SK-N-SH treated with all-trans-retinoic acid at 6 μM for 48 hours (cell line): ENCODE results near the gene PHF2.

Experiments
- ATAC-seq: fragments of 200-7000 bp; cut with Tn5 transposase; 3 replicates; pipeline ENCODE4 v1.9.1; 2020; ENCODE audit warnings: mild to moderate bottlenecking, moderate library complexity
- ARNTL ChIP-seq: fragments of 450-650 bp; formaldehyde crosslinking; IDR thresholded peaks from 2 replicates; pipeline ENCODE4 v1.5.0; 2020; ENCODE audit warnings: low read depth, mild to moderate bottlenecking, moderate library complexity, borderline replicate concordance
- CSDC2 ChIP-seq: fragments of 250-450 bp; sonication (Bioruptor Pico); IDR thresholded peaks from 2 replicates; pipeline ENCODE4 v1.5.0; 2020; ENCODE audit warnings: mild to moderate bottlenecking, moderate library complexity
- ESRRG ChIP-seq: fragments of 250-450 bp; sonication (Bioruptor Pico); IDR thresholded peaks from 2 replicates; pipeline ENCODE4 v1.6.1; 2021; ENCODE audit warnings: mild to moderate bottlenecking
- ISL1 ChIP-seq: fragments of 250-450 bp; sonication (Bioruptor Pico); IDR thresholded peaks from 2 replicates; pipeline ENCODE4 v2.1.2; 2022; ENCODE audit warnings: mild to moderate bottlenecking, moderate library complexity
- OSR1 ChIP-seq: fragments of 250-450 bp; sonication (Bioruptor Pico); IDR thresholded peaks from 2 replicates; pipeline ENCODE4 v1.8.0; 2022; ENCODE audit warnings: moderate library complexity, mild to moderate bottlenecking, inconsistent platforms
- PPARA ChIP-seq: fragments of 250-450 bp; sonication (Bioruptor Pico); IDR thresholded peaks from 2 replicates; pipeline ENCODE4 v1.5.0; 2020; ENCODE audit warnings: mild to moderate bottlenecking, borderline replicate concordance
- RARB ChIP-seq: fragments of 250-450 bp; sonication (Bioruptor Pico); IDR thresholded peaks from 2 replicates; pipeline ENCODE4 v1.8.0; 2021; ENCODE audit warnings: mild to moderate bottlenecking, moderate library complexity
- SNAI2 ChIP-seq: fragments of 250-450 bp; sonication (Bioruptor Pico); IDR thresholded peaks from 2 replicates; pipeline ENCODE4 v1.5.0; 2020; ENCODE audit warnings: mild to moderate bottlenecking, moderate library complexity
- TCF4 ChIP-seq: fragments of 250-450 bp; sonication (Bioruptor Pico); IDR thresholded peaks from 2 replicates; pipeline ENCODE4 v1.8.0; 2021; ENCODE audit warnings: mild to moderate bottlenecking, moderate library complexity, borderline replicate concordance
- TOX ChIP-seq: fragments of 250-450 bp; sonication (Bioruptor Pico); IDR thresholded peaks from 2 replicates; pipeline ENCODE4 v1.8.0; 2021; ENCODE audit warnings: mild to moderate bottlenecking, moderate library complexity, borderline replicate concordance
- ZC3H10 ChIP-seq: fragments of 250-450 bp; sonication (Bioruptor Pico); IDR thresholded peaks from 2 replicates; pipeline ENCODE4 v1.5.1; 2021; ENCODE audit warnings: mild to moderate bottlenecking, moderate library complexity
- ZFP3 ChIP-seq: fragments of 250-450 bp; sonication (Bioruptor Pico); IDR thresholded peaks from 2 replicates; pipeline ENCODE4 v1.5.0; 2020; ENCODE audit warnings: mild to moderate bottlenecking, moderate library complexity
- ZFP30 ChIP-seq: fragments of 450-650 bp; formaldehyde crosslinking; IDR thresholded peaks from 2 replicates; pipeline ENCODE4 v1.5.0; 2022; ENCODE audit warnings: mild to moderate bottlenecking, moderate library complexity
- ZNF565 ChIP-seq: fragments of 450-650 bp; formaldehyde crosslinking; conservative IDR thresholded peaks from 2 replicates; pipeline ENCODE4 v1.5.0; 2020; ENCODE audit warnings: low read depth, mild to moderate bottlenecking, moderate library complexity
- ZNF8 ChIP-seq: fragments of 450-650 bp; formaldehyde crosslinking; IDR thresholded peaks from 2 replicates; pipeline ENCODE4 v1.5.0; 2020; ENCODE audit warnings: mild to moderate bottlenecking, moderate library complexity
- TF ChIP-seq, protein P1 (sequence below): fragments of 250-450 bp; sonication (Bioruptor Pico); IDR thresholded peaks from 2 replicates; pipeline ENCODE4 v1.8.0; 2020; ENCODE audit warnings: mild to moderate bottlenecking, moderate library complexity, borderline replicate concordance
- TF ChIP-seq, protein P2 (sequence below): fragments of 250-450 bp; sonication (Bioruptor Pico); IDR thresholded peaks from 2 replicates; pipeline ENCODE4 v1.8.0; 2021; ENCODE audit warnings: low read depth, mild to moderate bottlenecking, moderate library complexity, borderline replicate concordance
- TF ChIP-seq, protein P3 (sequence below): fragments of 250-450 bp; sonication (Bioruptor Pico); IDR thresholded peaks from 2 replicates; pipeline ENCODE4 v1.5.1; 2021; ENCODE audit warnings: mild to moderate bottlenecking, moderate library complexity

Gene PHF2

DNA sequence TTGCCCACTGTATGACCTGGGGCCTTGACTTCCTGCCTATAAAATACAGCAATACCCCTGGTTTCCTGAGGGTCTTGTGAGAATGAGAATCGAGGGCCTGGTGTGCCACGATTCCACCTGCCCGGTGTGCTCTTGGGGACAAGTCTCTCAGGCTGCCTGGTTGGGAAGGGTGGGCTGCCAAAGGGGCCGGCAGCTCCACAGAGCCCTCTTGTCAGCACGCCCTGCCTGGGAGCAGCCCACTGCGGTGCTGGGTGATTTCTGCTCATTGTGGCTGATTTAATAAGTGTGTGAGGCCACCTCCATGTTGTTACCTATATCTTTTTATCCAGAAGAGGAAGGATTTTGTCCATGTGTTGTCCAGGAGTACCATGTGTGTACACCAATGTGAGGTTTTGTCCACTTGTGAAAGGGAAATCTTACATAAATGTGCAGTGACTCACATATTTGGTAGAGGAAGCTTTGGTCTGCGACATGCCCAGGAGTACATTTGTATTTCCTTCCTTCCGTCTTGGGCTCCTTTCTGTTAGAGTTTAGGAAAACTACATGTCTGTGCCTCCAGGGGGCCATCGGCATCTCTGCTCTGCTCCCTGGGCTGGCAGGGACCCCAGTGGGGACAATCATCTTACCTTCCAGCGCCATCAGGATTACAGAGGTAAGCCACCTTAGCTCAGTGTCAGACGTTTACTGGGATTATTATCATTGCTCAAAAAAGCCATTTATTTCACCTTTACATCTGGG, 108.6 kb downstream of the PHF2 start:
- no peak for TF ChIP-seq ARNTL (CRISPR knock-in tag)
- no peak for TF ChIP-seq TOX (CRISPR knock-in tag)
- TF ChIP-seq, all 23 proteins: peak for 0
- ATAC-seq = no peak

DNA sequence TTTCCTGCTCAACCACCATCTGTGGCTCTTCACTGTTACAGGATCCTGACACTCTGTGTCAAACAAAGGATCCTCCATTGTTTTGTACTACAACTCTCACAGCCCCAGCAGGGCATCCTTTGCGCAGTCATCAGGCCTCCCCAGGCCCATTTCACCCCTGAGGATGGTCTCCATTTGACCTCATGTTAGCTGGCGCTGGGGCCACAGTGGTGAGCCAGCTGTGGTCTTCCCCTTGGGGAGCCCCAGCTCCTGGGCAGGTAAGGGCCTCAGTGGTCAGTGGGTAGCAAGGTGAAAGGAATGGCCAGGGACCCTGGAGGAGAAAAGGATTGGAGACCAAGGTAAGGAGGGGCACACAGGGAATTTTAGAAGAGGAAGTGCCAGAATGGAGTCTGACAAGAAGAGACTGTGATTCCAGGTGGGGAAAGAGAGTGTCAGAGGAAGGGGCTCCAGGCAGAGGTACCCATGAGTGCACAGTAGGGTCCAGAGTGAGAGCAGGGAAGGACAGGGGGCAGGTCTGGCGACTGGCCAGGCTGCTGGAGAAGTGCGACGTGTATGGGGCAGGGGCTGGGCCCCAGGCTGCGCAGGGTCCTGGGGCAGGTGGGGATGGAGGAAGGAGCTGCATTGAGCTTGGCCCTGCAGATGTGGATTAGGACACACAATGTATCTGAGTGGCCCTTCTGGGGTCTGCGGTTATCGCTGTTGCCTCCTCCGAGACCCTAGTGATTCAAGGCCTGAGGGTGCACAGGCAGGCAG, 109.9 kb downstream of the PHF2 start:
- no peak for ATAC-seq
- TF ChIP-seq TOX (CRISPR knock-in tag) = no peak

DNA sequence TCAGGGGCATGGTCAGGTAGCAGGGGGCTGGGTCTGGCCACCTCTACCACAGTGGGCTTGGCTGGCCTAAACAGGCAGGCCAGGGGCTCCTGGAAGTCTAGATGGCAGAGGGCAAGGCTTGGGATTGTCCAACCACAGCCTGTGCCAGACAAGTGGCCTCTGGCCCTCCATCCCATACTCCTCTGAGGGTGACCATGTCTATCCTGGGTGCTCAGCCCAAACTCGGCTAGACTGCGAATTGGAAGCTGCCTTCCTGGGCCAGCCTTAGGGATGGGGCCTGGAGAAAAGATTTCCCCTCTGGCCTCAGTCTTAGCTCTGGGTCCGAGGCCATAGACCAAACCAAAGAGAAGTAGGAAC, 110.5 kb downstream of the PHF2 start:
- no peak for ATAC-seq
- TF ChIP-seq ZNF565 (CRISPR knock-in tag) = no peak
- TF ChIP-seq, protein P1, sequence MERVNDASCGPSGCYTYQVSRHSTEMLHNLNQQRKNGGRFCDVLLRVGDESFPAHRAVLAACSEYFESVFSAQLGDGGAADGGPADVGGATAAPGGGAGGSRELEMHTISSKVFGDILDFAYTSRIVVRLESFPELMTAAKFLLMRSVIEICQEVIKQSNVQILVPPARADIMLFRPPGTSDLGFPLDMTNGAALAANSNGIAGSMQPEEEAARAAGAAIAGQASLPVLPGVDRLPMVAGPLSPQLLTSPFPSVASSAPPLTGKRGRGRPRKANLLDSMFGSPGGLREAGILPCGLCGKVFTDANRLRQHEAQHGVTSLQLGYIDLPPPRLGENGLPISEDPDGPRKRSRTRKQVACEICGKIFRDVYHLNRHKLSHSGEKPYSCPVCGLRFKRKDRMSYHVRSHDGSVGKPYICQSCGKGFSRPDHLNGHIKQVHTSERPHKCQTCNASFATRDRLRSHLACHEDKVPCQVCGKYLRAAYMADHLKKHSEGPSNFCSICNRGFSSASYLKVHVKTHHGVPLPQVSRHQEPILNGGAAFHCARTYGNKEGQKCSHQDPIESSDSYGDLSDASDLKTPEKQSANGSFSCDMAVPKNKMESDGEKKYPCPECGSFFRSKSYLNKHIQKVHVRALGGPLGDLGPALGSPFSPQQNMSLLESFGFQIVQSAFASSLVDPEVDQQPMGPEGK (CRISPR knock-in tag) = no peak
- TF ChIP-seq, protein P2, sequence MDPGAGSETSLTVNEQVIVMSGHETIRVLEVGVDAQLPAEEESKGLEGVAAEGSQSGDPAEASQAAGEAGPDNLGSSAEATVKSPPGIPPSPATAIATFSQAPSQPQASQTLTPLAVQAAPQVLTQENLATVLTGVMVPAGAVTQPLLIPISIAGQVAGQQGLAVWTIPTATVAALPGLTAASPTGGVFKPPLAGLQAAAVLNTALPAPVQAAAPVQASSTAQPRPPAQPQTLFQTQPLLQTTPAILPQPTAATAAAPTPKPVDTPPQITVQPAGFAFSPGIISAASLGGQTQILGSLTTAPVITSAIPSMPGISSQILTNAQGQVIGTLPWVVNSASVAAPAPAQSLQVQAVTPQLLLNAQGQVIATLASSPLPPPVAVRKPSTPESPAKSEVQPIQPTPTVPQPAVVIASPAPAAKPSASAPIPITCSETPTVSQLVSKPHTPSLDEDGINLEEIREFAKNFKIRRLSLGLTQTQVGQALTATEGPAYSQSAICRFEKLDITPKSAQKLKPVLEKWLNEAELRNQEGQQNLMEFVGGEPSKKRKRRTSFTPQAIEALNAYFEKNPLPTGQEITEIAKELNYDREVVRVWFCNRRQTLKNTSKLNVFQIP = no peak
- TF ChIP-seq OSR1 = no peak
- TF ChIP-seq ARNTL (CRISPR knock-in tag) = no peak
- no peak for TF ChIP-seq ESRRG
- TF ChIP-seq, protein P3, sequence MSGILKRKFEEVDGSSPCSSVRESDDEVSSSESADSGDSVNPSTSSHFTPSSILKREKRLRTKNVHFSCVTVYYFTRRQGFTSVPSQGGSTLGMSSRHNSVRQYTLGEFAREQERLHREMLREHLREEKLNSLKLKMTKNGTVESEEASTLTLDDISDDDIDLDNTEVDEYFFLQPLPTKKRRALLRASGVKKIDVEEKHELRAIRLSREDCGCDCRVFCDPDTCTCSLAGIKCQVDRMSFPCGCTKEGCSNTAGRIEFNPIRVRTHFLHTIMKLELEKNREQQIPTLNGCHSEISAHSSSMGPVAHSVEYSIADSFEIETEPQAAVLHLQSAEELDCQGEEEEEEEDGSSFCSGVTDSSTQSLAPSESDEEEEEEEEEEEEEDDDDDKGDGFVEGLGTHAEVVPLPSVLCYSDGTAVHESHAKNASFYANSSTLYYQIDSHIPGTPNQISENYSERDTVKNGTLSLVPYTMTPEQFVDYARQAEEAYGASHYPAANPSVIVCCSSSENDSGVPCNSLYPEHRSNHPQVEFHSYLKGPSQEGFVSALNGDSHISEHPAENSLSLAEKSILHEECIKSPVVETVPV (CRISPR knock-in tag) = no peak
- no peak for TF ChIP-seq RARB (CRISPR knock-in tag)
- no peak for TF ChIP-seq CSDC2
- TF ChIP-seq ZFP30 (CRISPR knock-in tag) = no peak
- TF ChIP-seq ZNF8 (CRISPR knock-in tag) = no peak

DNA sequence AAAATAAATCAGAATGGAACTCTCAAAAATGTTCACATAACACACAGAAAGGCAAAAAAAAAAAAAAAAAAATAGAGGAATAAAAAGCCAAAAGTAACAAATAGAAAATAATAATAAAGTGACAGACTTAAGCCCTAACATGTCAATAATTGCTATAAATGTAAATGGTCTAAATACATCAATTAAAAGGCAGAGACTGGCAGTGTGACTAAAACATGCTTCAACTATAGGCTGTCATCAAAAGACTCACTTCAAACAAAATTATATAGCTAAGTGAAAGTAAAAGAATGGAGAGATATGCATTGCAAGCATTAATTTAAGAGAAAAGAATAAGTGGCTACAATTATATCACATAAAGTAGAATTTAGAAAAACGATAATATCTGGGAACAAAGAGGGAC, 114.2 kb downstream of the PHF2 start:
- no peak for ATAC-seq
- TF ChIP-seq ISL1 (no peak), ZNF8 (CRISPR knock-in tag) (no peak), PPARA (CRISPR knock-in tag) (no peak), ESRRG (no peak), ZC3H10 (CRISPR knock-in tag) (no peak)

DNA sequence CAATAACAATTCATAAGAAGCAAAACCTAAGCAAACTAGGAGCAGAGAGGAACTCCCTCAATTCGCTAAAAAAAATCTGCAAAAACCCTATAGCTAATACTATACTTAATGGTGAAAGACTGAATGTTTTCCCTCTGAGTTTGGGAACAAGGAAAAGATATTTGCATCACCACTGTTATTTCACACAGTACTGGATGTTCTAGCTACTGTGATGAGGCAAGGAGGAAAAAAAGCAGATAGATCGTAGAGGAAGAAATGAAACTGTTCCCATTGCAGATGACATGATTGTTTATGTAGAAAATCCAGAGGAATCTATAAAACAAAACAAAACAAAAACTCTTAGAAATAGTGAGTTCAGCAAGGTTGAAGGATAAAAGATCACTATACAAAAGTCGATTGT, 116.7 kb downstream of the PHF2 start:
- ATAC-seq = no peak
- TF ChIP-seq TCF4 (CRISPR knock-in tag) (no peak), CSDC2 (no peak), TOX (CRISPR knock-in tag) (no peak), ZNF8 (CRISPR knock-in tag) (no peak), PPARA (CRISPR knock-in tag) (no peak), ARNTL (CRISPR knock-in tag) (no peak), ISL1 (no peak), ZNF565 (CRISPR knock-in tag) (no peak), RARB (CRISPR knock-in tag) (no peak), ZFP3 (CRISPR knock-in tag) (no peak), SNAI2 (CRISPR knock-in tag) (no peak), ZC3H10 (CRISPR knock-in tag) (no peak)
- TF ChIP-seq, protein P3 (CRISPR knock-in tag) = no peak
- TF ChIP-seq, protein P1 (CRISPR knock-in tag) = no peak
